Heart left ventricle (tissue), 16 donors: Measurements from ENCODE around the gene ELK3. TPM values are rescaled to one million over a fixed set of nuclear protein-coding genes. Genes with fewer than 3 reads are reported as not detected.

Experiments used
- ATAC-seq, 4 donors: fragments of 200-7000 bp; cut with Tn5 transposase; one replicate each; pipeline ENCODE4 v1.9.1; 2020 to 2022; ENCODE audit warnings: moderate library complexity in 4 of 4, mild to moderate bottlenecking in 3 of 4, moderate number of reproducible peaks in 1 of 4
- DNase-seq, 5 donors: peaks; one replicate each; pipeline ENCODE4 v3.0.0-alpha.2; 2020
- H3K27ac ChIP-seq, 12 donors: fragments of 200-600 bp; sonication (generic) in 4 of 12; one replicate each; pipeline versions ENCODE4 v1.5.0 to v1.8.0; 2016 to 2022; ENCODE audit warnings: mild to moderate bottlenecking in 2 of 12
- H3K27me3 ChIP-seq, 9 donors: fragments of 200-600 bp; sonication (generic) in 2 of 9; one replicate each; pipeline versions ENCODE4 v1.5.1 to v1.8.0; 2016 to 2022; ENCODE audit warnings: mild to moderate bottlenecking in 3 of 9
- H3K36me3 ChIP-seq, 9 donors: fragments of 200-600 bp; sonication (generic) in 2 of 9; one replicate each; pipeline versions ENCODE4 v1.5.0 to v1.8.0; 2018 to 2022; ENCODE audit warnings: mild to moderate bottlenecking in 2 of 9
- H3K4me1 ChIP-seq, 12 donors: fragments of 200-600 bp; sonication (generic) in 4 of 12; one replicate each; pipeline versions ENCODE4 v1.5.0 to v1.8.0; 2016 to 2022; ENCODE audit warnings: mild to moderate bottlenecking in 3 of 12
- H3K4me3 ChIP-seq, 12 donors: fragments of 200-600 bp; sonication (generic) in 4 of 12; one replicate each; pipeline versions ENCODE4 v1.5.0 to v1.8.0; 2017 to 2022; ENCODE audit warnings: mild to moderate bottlenecking in 9 of 12, moderate library complexity in 4 of 12
- H3K9me3 ChIP-seq, 12 donors: fragments of 200-600 bp; sonication (generic) in 4 of 12; one replicate each; pipeline versions ENCODE4 v1.5.0 to v1.8.0; 2016 to 2022; ENCODE audit warnings: mild to moderate bottlenecking in 1 of 12
- CTCF ChIP-seq, 12 donors: fragments of 200-600 bp; sonication (generic) in 4 of 12; IDR thresholded peaks; one replicate each; pipeline versions ENCODE4 v1.5.0 to v1.8.0; 2018 to 2022; ENCODE audit warnings: antibody characterized with exemption in 12 of 12, mild to moderate bottlenecking in 5 of 12
- POLR2A ChIP-seq, 2 donors: fragments of 450-650 bp; IDR thresholded peaks; one replicate each; pipeline ENCODE4 v1.6.1; 2017; ENCODE audit warnings: antibody characterized with exemption in 2 of 2, mild to moderate bottlenecking in 2 of 2, moderate library complexity in 2 of 2
- WGBS, 4 donors: extraction: QIAGEN DNeasy Blood & Tissue Kit in 2 of 4; methylation state at CpG; one replicate each; pipeline versions ENCODE4 v1.1.5 to v1.1.7; 2013 to 2018; 5-methylcytosine and 5-hydroxymethylcytosine counted together
- intact Hi-C, 10 donors: fragments of 100-400 bp; cut with DNase I; formaldehyde crosslinking; loops; one replicate each; pipeline versions ENCODE4 v1.11.1 to v1.14.2; 2022
- polyA plus RNA-seq, 2 donors: library from polyadenylated mRNA; stranded (reverse); fragments of 200-250 nt; gene quantifications; one replicate each; pipeline ENCODE4 v1.2.3, GENCODE V29; 2013
- total RNA-seq, 9 donors: library from RNA; depleted of rRNA in 2 of 9; stranded (reverse); fragments of >200 nt in 2 of 9; fragmentation: NEBNext Ultra II Directional in 3 of 9; extraction: Animal tissue kit (Norgen Biotek cat#: 25700) in 3 of 9; gene quantifications; one replicate each; pipeline versions ENCODE4 v1.1.0 to v1.2.4, GENCODE V29; 2016 to 2023
- donor health status: ischemic (EF 13 %, LVEDD 7.1; RV severe dilation, severe dysfunction).
- donor health status: healthy with polysubstance abuse.
- donor health status: DM: no; HTN: yes; CAD: no.
- donor health status: DM: no; HTN: no; CAD: no.
- donor health status: ischemic (EF 25% LVEDD 6.9; RV normal size, moderate dysfunction).
- donor health status: ischemic (EF 25% LVEDD 5.7; RV mildly dilated, moderate dysfunction).
- donor health status: healthy.
- donor health status: DM: yes; HTN: yes; CAD: no.
- donor health status: ischemic (EF 35%, LVEDD 5.7; RV mildly dilated, moderate dysfunction).
- donor health status: nonischemic (EF 11% LVEDD 7.7; RV severe dilation, severe dysfunction).
- donor health status: DM: yes; HTN: yes; CAD: no.
- donor health status: PGD.
- donor health status: ischemic (EF 29% LVEDD 5.4; RV normal size, mild dysfunction).
- donor health status: nonischemic (EF 23%, LVEDD 6.1; RV moderate dilation, normal function).

Gene ELK3
- total and polyA plus RNA-seq, 11 donors: 5.7 to 42.3 (median 18.6) TPM

- H3K4me3 ChIP-seq: no peak overlapping the region
- WGBS, 4 donors: 66 to 77% (median 72%) methylated on average over 16 of the region's 16 CpGs
- intact Hi-C loops: loop anchor here in 1 of 10 donors (5.0 kb wide), 1 partner anchor 179 kb away; the partner anchor contains the start of gene CDK17
- H3K4me1 ChIP-seq: peaks cover 0 to 74% (median 49%) of the 10 kb centered on the region in 12 donors
- H3K27ac ChIP-seq: peak overlapping the region in 11 of 12 donors; percentile 7 to 63 (median 37)
- H3K27me3 ChIP-seq: no peaks in the 10 kb centered on the region
- ATAC-seq (no peak), DNase-seq (no peak)
- peaks cover 0 to 53% (median 17%) of the 10 kb centered on the region in 9 donors for H3K36me3 ChIP-seq
- H3K9me3 ChIP-seq: no peaks in the 10 kb centered on the region
- TF ChIP-seq CTCF (IDR thresholded peaks at IDR 0.05): no peak
- TF ChIP-seq POLR2A (IDR thresholded peaks at IDR 0.05): no peak
Observed at GRCh38 chr12:96223411-96224218, 29.4 kb downstream of the ELK3 start.

GRCh38 chr12:96224219-96224615 lies 30.0 kb downstream of the ELK3 start:
- ATAC-seq (no peak), DNase-seq (no peak)
- intact Hi-C loops: loop anchor here in 1 of 10 donors (5.0 kb wide), 1 partner anchor 178 kb away; the partner anchor contains the start of gene CDK17
- Histone ChIP-seq H3K4me3 (no peak overlapping the region), H3K4me1 (peaks cover 0 to 74% (median 49%) of the 10 kb centered on the region in 12 donors), H3K27me3 (no peaks in the 10 kb centered on the region), H3K27ac (peak overlapping the region in 11 of 12 donors; percentile 7 to 63 (median 37)), H3K36me3 (peaks cover 0 to 59% (median 17%) of the 10 kb centered on the region in 9 donors), H3K9me3 (no peaks in the 10 kb centered on the region)
- no peak for TF ChIP-seq POLR2A (IDR thresholded peaks at IDR 0.05)
- 65 to 75% (median 74%) methylated on average over 8 of the region's 8 CpGs for WGBS, 4 donors

DNA sequence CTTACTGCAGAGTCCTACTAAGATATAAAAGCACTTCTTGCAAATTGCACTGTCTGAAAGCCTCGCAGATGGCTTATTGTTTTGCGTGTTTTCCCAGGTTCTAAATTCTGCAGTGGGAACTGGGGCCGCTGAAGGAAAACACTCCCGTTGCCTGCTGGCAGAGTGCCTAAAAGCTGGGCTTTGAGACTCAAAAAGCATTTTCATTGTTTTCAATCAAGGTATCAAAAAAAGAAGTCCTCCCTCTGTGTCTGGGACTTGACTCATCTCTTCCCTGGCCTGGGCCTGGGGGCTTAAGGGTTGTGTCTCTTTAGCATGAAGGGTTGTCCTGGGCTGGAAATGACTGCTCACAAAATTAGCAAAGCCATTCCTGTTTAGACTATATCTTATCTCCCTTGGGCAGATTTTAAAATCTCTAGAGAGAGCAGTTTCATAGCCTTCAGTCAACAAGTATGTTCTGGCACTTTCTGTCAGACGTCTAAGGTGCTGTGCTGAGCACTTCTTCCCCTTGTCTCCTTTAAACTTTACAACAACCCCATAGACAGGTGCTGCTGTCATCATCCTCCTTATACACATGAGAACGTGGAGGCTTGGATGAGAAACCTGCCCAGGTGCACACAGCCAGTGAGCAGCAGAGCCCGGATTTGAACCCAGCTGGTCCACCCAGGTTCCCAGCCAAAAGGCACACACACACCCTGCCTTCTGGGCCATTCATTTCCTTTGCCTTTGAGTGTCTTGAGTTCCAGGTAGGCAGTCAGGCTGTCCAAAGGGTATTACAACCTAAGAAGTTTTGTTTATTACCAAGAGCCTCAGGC lies 31.1 kb downstream of the ELK3 start:
- peaks cover 0 to 66% (median 44%) of the 10 kb centered on the region in 12 donors for H3K4me1 ChIP-seq
- H3K27ac ChIP-seq: peak overlapping the region in 9 of 12 donors; percentile 24 to 63 (median 42)
- intact Hi-C loops: no loop called here
- H3K9me3 ChIP-seq: no peaks in the 10 kb centered on the region
- H3K4me3 ChIP-seq: no peak overlapping the region
- peaks cover 0 to 53% (median 17%) of the 10 kb centered on the region in 9 donors for H3K36me3 ChIP-seq
- H3K27me3 ChIP-seq: no peaks in the 10 kb centered on the region
- WGBS, 4 donors: 29 to 41% (median 32%) methylated on average over 7 of the region's 7 CpGs
- DNase-seq (peak in 4 of 5 donors; percentile 71 to 78 (median 75)), ATAC-seq (peak in 1 of 4 donors; percentile 33)
- TF ChIP-seq POLR2A (IDR thresholded peaks at IDR 0.05) (no peak), CTCF (IDR thresholded peaks at IDR 0.05) (no peak)

- H3K27ac ChIP-seq: peak overlapping the region in 9 of 12 donors; percentile 0 to 63 (median 42)
- no peak for TF ChIP-seq POLR2A (IDR thresholded peaks at IDR 0.05)
- no peak for TF ChIP-seq CTCF (IDR thresholded peaks at IDR 0.05)
- intact Hi-C loops: no loop called here
- no peak for DNase-seq
- H3K27me3 ChIP-seq: no peaks in the 10 kb centered on the region
- H3K4me3 ChIP-seq: no peak overlapping the region
- WGBS, 4 donors: 58 to 74% (median 65%) methylated on average over 1 of the region's 1 CpG
- ATAC-seq: peak in 1 of 4 donors; percentile 4
- peaks cover 0 to 54% (median 17%) of the 10 kb centered on the region in 9 donors for H3K36me3 ChIP-seq
- peaks cover 0 to 58% (median 37%) of the 10 kb centered on the region in 12 donors for H3K4me1 ChIP-seq
- H3K9me3 ChIP-seq: no peaks in the 10 kb centered on the region
Observed at GRCh38 chr12:96225994-96226399, 31.8 kb downstream of the ELK3 start.
